Astrocyte (in vitro differentiated cells and primary cell): ENCODE data around the gene MBNL1. TPM values are rescaled to one million over a fixed set of nuclear protein-coding genes. Genes with fewer than 3 reads are reported as not detected.
A peak's percentile ranks its signal among the peaks of the same experiment; 100 is the strongest.

Source experiments
- DNase-seq: peaks from one replicate; pipeline ENCODE4 v3.0.0-alpha.2; 2010; ENCODE audit warnings: low read depth
- FAIRE-seq: peaks from 2 replicates; lab custom pipeline; 2011; peaks lifted over from hg19 to GRCh38; lab: Jason Lieb, UNC
- H2AFZ ChIP-seq: 2 replicates; pipeline ENCODE4 v1.6.0; 2012; ENCODE audit warnings: low read depth, low read length, inconsistent platforms
- H3K27ac ChIP-seq: 2 replicates; pipeline ENCODE4 v1.5.1; 2011; ENCODE audit warnings: low read depth, low read length, inconsistent platforms
- H3K27me3 ChIP-seq: 2 replicates; pipeline ENCODE4 v1.6.0; 2011; ENCODE audit warnings: low read length, inconsistent platforms; ENCODE audit not compliant: insufficient read depth
- H3K36me3 ChIP-seq: 2 replicates; pipeline ENCODE4 v1.5.1; 2011; ENCODE audit warnings: low read length, inconsistent platforms; ENCODE audit not compliant: insufficient read depth
- H3K4me1 ChIP-seq: 2 replicates; pipeline ENCODE4 v1.5.1; 2011; ENCODE audit warnings: low read length, inconsistent platforms; ENCODE audit not compliant: insufficient read depth
- H3K4me2 ChIP-seq: 2 replicates; pipeline ENCODE4 v1.6.0; 2012; ENCODE audit warnings: low read length, inconsistent platforms
- H3K4me3 ChIP-seq: 2 replicates; pipeline ENCODE4 v1.5.1; 2011; ENCODE audit warnings: low read depth, mild to moderate bottlenecking, low read length, inconsistent platforms; ENCODE audit not compliant: insufficient read depth
- H3K79me2 ChIP-seq: 2 replicates; pipeline ENCODE4 v1.6.0; 2012; ENCODE audit warnings: mild to moderate bottlenecking, low read length, inconsistent platforms; ENCODE audit not compliant: insufficient read depth
- H3K9ac ChIP-seq: 2 replicates; pipeline ENCODE4 v1.6.0; 2012; ENCODE audit warnings: mild to moderate bottlenecking, low read length, inconsistent platforms
- H3K9me3 ChIP-seq: 2 replicates; pipeline ENCODE4 v1.5.1; 2012; ENCODE audit warnings: low read depth, mild to moderate bottlenecking, low read length, inconsistent platforms; ENCODE audit not compliant: insufficient read depth
- H4K20me1 ChIP-seq: 2 replicates; pipeline ENCODE4 v1.6.0; 2012; ENCODE audit warnings: low read length, inconsistent platforms; ENCODE audit not compliant: insufficient read depth
- H3K27ac Mint-ChIP-seq: one replicate; pipeline ENCODE4 v1.8.0; 2021; ENCODE audit warnings: mild to moderate bottlenecking, mixed read lengths; ENCODE audit not compliant: unreplicated experiment
- H3K27me3 Mint-ChIP-seq: one replicate; pipeline ENCODE4 v1.8.0; 2021; ENCODE audit warnings: low read depth, mixed read lengths; ENCODE audit not compliant: unreplicated experiment
- H3K36me3 Mint-ChIP-seq: one replicate; pipeline ENCODE4 v1.8.0; 2021; ENCODE audit warnings: low read depth, mixed read lengths; ENCODE audit not compliant: unreplicated experiment
- H3K4me1 Mint-ChIP-seq: one replicate; pipeline ENCODE4 v1.8.0; 2021; ENCODE audit warnings: low read depth, mixed read lengths; ENCODE audit not compliant: unreplicated experiment
- H3K4me3 Mint-ChIP-seq: one replicate; pipeline ENCODE4 v1.8.0; 2021; ENCODE audit warnings: mild to moderate bottlenecking, moderate library complexity, mixed read lengths; ENCODE audit not compliant: unreplicated experiment
- H3K9me3 Mint-ChIP-seq: one replicate; pipeline ENCODE4 v1.8.0; 2021; ENCODE audit warnings: mild to moderate bottlenecking, mixed read lengths; ENCODE audit not compliant: unreplicated experiment
- EZH2 ChIP-seq: IDR thresholded peaks from 2 replicates; pipeline ENCODE4 v1.6.1; 2012; ENCODE audit warnings: mild to moderate bottlenecking, low read length, inconsistent platforms; ENCODE audit not compliant: insufficient read depth
- total RNA-seq: library from RNA; stranded (reverse); gene quantifications from 2 replicates; pipeline ENCODE4 v1.2.1, GENCODE V29; 2021
- TF ChIP-seq, protein P1 (sequence below): IDR thresholded peaks from 2 replicates; pipeline ENCODE4 v1.5.1; 2011; ENCODE audit warnings: low read depth, mild to moderate bottlenecking, inconsistent platforms, low read length, moderate library complexity; ENCODE audit not compliant: insufficient read depth

MBNL1 gene
- total RNA-seq, 1 donor from 2014 or later, result 93.1 TPM

GRCh38 chr3:152373379-152373778 is 104.7 kb downstream of the MBNL1 start:
- Histone ChIP-seq H3K79me2 (peaks cover 99% of the 10 kb centered on the region), H3K4me3 (no peak overlapping the region), H3K27ac (no peak overlapping the region), H3K4me2 (no peak overlapping the region), H2AFZ (no peak overlapping the region), H3K9me3 (no peaks in the 10 kb centered on the region), H4K20me1 (peaks cover 77% of the 10 kb centered on the region), H3K36me3 (peaks cover 6% of the 10 kb centered on the region), H3K9ac (no peak overlapping the region), H3K4me1 (peaks cover 10% of the 10 kb centered on the region), H3K27me3 (no peaks in the 10 kb centered on the region)
- H3K27ac Mint-ChIP-seq, result no peak overlapping the region
- no peaks in the 10 kb centered on the region for H3K27me3 Mint-ChIP-seq
- H3K4me1 Mint-ChIP-seq, result peaks cover 16% of the 10 kb centered on the region
- DNase-seq (no peak), FAIRE-seq (no peak)
- peaks cover 2% of the 10 kb centered on the region for H3K9me3 Mint-ChIP-seq
- H3K4me3 Mint-ChIP-seq, result no peak overlapping the region
- TF ChIP-seq EZH2, result no peak
- TF ChIP-seq, protein P1, sequence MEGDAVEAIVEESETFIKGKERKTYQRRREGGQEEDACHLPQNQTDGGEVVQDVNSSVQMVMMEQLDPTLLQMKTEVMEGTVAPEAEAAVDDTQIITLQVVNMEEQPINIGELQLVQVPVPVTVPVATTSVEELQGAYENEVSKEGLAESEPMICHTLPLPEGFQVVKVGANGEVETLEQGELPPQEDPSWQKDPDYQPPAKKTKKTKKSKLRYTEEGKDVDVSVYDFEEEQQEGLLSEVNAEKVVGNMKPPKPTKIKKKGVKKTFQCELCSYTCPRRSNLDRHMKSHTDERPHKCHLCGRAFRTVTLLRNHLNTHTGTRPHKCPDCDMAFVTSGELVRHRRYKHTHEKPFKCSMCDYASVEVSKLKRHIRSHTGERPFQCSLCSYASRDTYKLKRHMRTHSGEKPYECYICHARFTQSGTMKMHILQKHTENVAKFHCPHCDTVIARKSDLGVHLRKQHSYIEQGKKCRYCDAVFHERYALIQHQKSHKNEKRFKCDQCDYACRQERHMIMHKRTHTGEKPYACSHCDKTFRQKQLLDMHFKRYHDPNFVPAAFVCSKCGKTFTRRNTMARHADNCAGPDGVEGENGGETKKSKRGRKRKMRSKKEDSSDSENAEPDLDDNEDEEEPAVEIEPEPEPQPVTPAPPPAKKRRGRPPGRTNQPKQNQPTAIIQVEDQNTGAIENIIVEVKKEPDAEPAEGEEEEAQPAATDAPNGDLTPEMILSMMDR, result no peak
- peaks cover 15% of the 10 kb centered on the region for H3K36me3 Mint-ChIP-seq

DNA sequence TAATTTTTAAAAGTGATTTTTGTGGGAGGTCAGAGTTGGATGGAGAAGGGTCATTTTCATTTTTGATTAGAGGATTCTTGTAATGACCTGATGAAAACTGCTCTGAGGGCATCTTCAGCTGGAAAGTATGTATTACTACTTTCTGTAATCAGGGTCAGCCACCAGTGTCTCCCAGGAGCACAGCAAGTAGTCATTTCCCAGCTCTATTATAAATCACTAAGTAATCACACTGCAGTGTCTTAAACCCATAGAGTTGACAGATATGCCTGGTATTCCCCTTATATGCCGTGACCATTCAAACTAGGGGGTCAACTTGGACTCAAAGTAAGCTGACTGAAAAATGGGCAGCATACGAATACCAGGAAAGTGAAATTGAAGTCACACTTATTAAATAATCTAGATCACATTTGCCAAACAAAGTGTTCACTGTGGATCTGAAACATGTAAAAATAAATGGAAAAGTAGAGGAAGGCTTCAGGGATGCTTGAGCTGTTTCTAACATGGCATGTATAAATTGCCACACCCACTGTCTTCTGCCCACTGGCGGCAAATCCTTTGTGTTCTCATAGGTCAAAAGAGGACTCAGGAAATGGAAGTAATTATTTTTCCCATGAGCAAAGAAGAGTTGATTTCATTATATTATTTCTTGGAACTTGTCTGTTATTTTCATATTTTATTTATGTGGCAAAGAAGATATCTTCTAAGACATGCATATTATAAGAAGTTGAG is 105.7 kb downstream of the MBNL1 start:
- Histone ChIP-seq H3K4me3 (no peak overlapping the region), H3K36me3 (peaks cover 6% of the 10 kb centered on the region), H3K79me2 (peaks cover 99% of the 10 kb centered on the region), H2AFZ (no peak overlapping the region), H3K4me2 (no peak overlapping the region), H3K27ac (no peak overlapping the region), H3K27me3 (no peaks in the 10 kb centered on the region), H4K20me1 (peaks cover 74% of the 10 kb centered on the region), H3K9me3 (no peaks in the 10 kb centered on the region), H3K4me1 (peaks cover 10% of the 10 kb centered on the region), H3K9ac (no peak overlapping the region)
- DNase-seq, result no peak
- H3K36me3 Mint-ChIP-seq, result peaks cover 9% of the 10 kb centered on the region
- TF ChIP-seq EZH2, result no peak
- TF ChIP-seq, protein P1, result no peak
- no peak for FAIRE-seq
- H3K27ac Mint-ChIP-seq, result no peak overlapping the region
- peaks cover 17% of the 10 kb centered on the region for H3K4me1 Mint-ChIP-seq
- no peak overlapping the region for H3K4me3 Mint-ChIP-seq
- H3K27me3 Mint-ChIP-seq, result no peaks in the 10 kb centered on the region
- H3K9me3 Mint-ChIP-seq, result peaks cover 2% of the 10 kb centered on the region

DNA sequence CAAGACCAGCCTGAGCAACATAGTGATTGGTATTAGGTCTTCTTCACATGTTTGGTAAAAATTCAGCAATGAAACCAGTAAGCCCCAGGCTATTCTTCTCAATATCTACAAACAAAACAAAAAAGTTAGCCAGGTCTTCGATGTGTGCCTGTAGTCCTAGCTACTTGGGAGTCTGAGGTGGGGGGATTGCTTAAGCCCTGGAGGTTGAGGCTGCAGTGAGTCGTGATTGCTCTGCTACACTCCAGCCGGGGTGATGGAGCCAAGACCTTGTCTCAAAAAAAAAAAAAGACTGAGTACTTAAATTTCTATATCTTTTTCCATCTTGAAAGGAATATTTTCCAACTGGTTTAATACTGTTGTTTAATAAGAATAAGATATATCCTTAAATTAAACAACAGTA is 106.8 kb downstream of the MBNL1 start:
- H3K4me2 ChIP-seq, result no peak overlapping the region
- Mint-ChIP-seq H3K27ac (no peak overlapping the region), H3K9me3 (no peaks in the 10 kb centered on the region), H3K4me1 (peaks cover 27% of the 10 kb centered on the region), H3K36me3 (peaks cover 9% of the 10 kb centered on the region), H3K4me3 (no peak overlapping the region), H3K27me3 (no peaks in the 10 kb centered on the region)
- H4K20me1 ChIP-seq, result peaks cover 73% of the 10 kb centered on the region
- peaks cover 10% of the 10 kb centered on the region for H3K4me1 ChIP-seq
- no peak overlapping the region for H3K9ac ChIP-seq
- no peak for TF ChIP-seq EZH2
- TF ChIP-seq, protein P1, result no peak
- H3K27ac ChIP-seq, result no peak overlapping the region
- FAIRE-seq, result no peak
- peaks cover 99% of the 10 kb centered on the region for H3K79me2 ChIP-seq
- no peak overlapping the region for H3K4me3 ChIP-seq
- H3K27me3 ChIP-seq, result no peaks in the 10 kb centered on the region
- H3K9me3 ChIP-seq, result no peaks in the 10 kb centered on the region
- H3K36me3 ChIP-seq, result peaks cover 6% of the 10 kb centered on the region
- peak; percentile 18 for DNase-seq
- H2AFZ ChIP-seq, result no peak overlapping the region
